ENCODE data around the gene HHLA2. TPM values are rescaled to one million over a fixed set of nuclear protein-coding genes. Genes with fewer than 3 reads are reported as not detected.
"Not testable (repeated sequence)": the region's sequence is repeated elsewhere in the genome, so short reads cannot be mapped to it uniquely, and the experiment has no call there.

Gene HHLA2
- 10 to 100 TPM in 1 of 2 experiments, 1 to 10 TPM in 1; 9.5 to 11.6 TPM for total RNA-seq

GRCh38 chr3:108296239-108296638 lies at the start of gene HHLA2:
TSS of gene HHLA2 (plus strand) at chr3:108296548. CDS start at chr3:108351814, 55,266 bp downstream.
- peak; percentile 35 for DNase-seq
- POLR2A ChIA-PET, result interaction anchor here (0.6 to 1.8 kb wide), 6 partner anchors 32 to 293 kb away, joined by 3 to 8 read pairs (median 4); partner anchors contain the start of genes CIP2A, DZIP3 and IFT57
- H3K4me1 Mint-ChIP-seq, result peaks cover 81% of the 10 kb centered on the region
- H3K9me3 Mint-ChIP-seq, result peaks cover 7% of the 10 kb centered on the region
- peak within 1 kb of the TSS; percentile 38 for H3K27ac Mint-ChIP-seq
- peaks cover 15% of the 10 kb centered on the region for H3K36me3 Mint-ChIP-seq (ENCODE audit: low read depth)
- no peaks in the 10 kb centered on the region for H3K27me3 Mint-ChIP-seq
- CTCF ChIA-PET, result no interaction called here
- peak within 1 kb of the TSS; percentile 54 for H3K4me3 Mint-ChIP-seq

GRCh38 chr3:108250626-108251025 lies 45.7 kb upstream of the HHLA2 start:
- Mint-ChIP-seq H3K27me3 (no peaks in the 10 kb centered on the region), H3K4me3 (no peak overlapping the region), H3K36me3 (ENCODE audit: low read depth) (peaks cover 4% of the 10 kb centered on the region), H3K4me1 (peaks cover 5% of the 10 kb centered on the region), H3K27ac (no peak overlapping the region), H3K9me3 (peaks cover 4% of the 10 kb centered on the region)
- POLR2A ChIA-PET, result no interaction called here
- DNase-seq, result no peak
- CTCF ChIA-PET, result no interaction called here

GRCh38 chr3:108251265-108251664 lies 45.1 kb upstream of the HHLA2 start:
- H3K27me3 Mint-ChIP-seq, result no peaks in the 10 kb centered on the region
- H3K9me3 Mint-ChIP-seq, result peaks cover 4% of the 10 kb centered on the region
- peaks cover 5% of the 10 kb centered on the region for H3K4me1 Mint-ChIP-seq
- ChIA-PET POLR2A (interaction anchor here (1.3 kb wide), 1 partner anchor 117 kb away, joined by 3 read pairs; no protein-coding TSS in a partner anchor), CTCF (no interaction called here)
- no peak for DNase-seq
- peaks cover 4% of the 10 kb centered on the region for H3K36me3 Mint-ChIP-seq (ENCODE audit: low read depth)
- H3K4me3 Mint-ChIP-seq, result no peak overlapping the region
- H3K27ac Mint-ChIP-seq, result no peak overlapping the region

- Mint-ChIP-seq H3K27ac (no peak overlapping the region), H3K4me3 (no peak overlapping the region), H3K4me1 (peaks cover 3% of the 10 kb centered on the region), H3K9me3 (peaks cover 4% of the 10 kb centered on the region), H3K27me3 (no peaks in the 10 kb centered on the region), H3K36me3 (ENCODE audit: low read depth) (peaks cover 4% of the 10 kb centered on the region)
- ChIA-PET POLR2A (interaction anchor here (1.3 kb wide), 1 partner anchor 118 kb away, joined by 3 read pairs; no protein-coding TSS in a partner anchor), CTCF (no interaction called here)
- DNase-seq, result no peak
These were observed 44.5 kb upstream of the HHLA2 start for GRCh38 chr3:108251844-108252243.

GRCh38 chr3:108255131-108255530 lies 41.2 kb upstream of the HHLA2 start:
- POLR2A ChIA-PET, result no interaction called here

GRCh38 chr3:108264534-108265298 lies 31.6 kb upstream of the HHLA2 start:
- H3K27ac Mint-ChIP-seq; DNase-seq; H3K36me3 Mint-ChIP-seq (ENCODE audit: low read depth); H3K27me3 Mint-ChIP-seq; H3K9me3 Mint-ChIP-seq; CTCF ChIA-PET; H3K4me3 Mint-ChIP-seq; POLR2A ChIA-PET; H3K4me1 Mint-ChIP-seq: not testable (repeated sequence)

More at GRCh38 chr3:108255131-108255530, 41.2 kb upstream of the HHLA2 start:
- H3K27me3 Mint-ChIP-seq, result no peaks in the 10 kb centered on the region
- no peak overlapping the region for H3K27ac Mint-ChIP-seq
- H3K4me1 Mint-ChIP-seq, result no peaks in the 10 kb centered on the region
- CTCF ChIA-PET, result interaction anchor here (0.6 kb wide), 1 partner anchor 23 kb away, joined by 4 read pairs; no protein-coding TSS in a partner anchor
- peaks cover 4% of the 10 kb centered on the region for H3K9me3 Mint-ChIP-seq
- no peak overlapping the region for H3K4me3 Mint-ChIP-seq
- DNase-seq, result no peak
- peaks cover 4% of the 10 kb centered on the region for H3K36me3 Mint-ChIP-seq (ENCODE audit: low read depth)

GRCh38 chr3:108268235-108268634 lies 28.1 kb upstream of the HHLA2 start:
- H3K9me3 Mint-ChIP-seq; CTCF ChIA-PET; H3K36me3 Mint-ChIP-seq (ENCODE audit: low read depth); H3K27me3 Mint-ChIP-seq; DNase-seq; POLR2A ChIA-PET; H3K4me3 Mint-ChIP-seq; H3K4me1 Mint-ChIP-seq; H3K27ac Mint-ChIP-seq: not testable (repeated sequence)

GRCh38 chr3:108271626-108272025 lies 24.7 kb upstream of the HHLA2 start:
- Mint-ChIP-seq H3K27me3 (peaks cover 1% of the 10 kb centered on the region), H3K4me3 (no peak overlapping the region), H3K4me1 (no peaks in the 10 kb centered on the region), H3K27ac (no peak overlapping the region), H3K36me3 (ENCODE audit: low read depth) (peaks cover 8% of the 10 kb centered on the region), H3K9me3 (peaks cover 13% of the 10 kb centered on the region)
- ChIA-PET POLR2A (interaction anchor here (0.6 kb wide), 1 partner anchor 29 kb away, joined by 3 read pairs; no protein-coding TSS in a partner anchor), CTCF (no interaction called here)
- no peak for DNase-seq

GRCh38 chr3:108279066-108279465 lies 17.3 kb upstream of the HHLA2 start:
- CTCF ChIA-PET, H3K4me3 Mint-ChIP-seq, H3K27ac Mint-ChIP-seq, H3K27me3 Mint-ChIP-seq, DNase-seq, POLR2A ChIA-PET, H3K4me1 Mint-ChIP-seq: not testable (repeated sequence)
- peaks cover 36% of the 10 kb centered on the region for H3K36me3 Mint-ChIP-seq (ENCODE audit: low read depth)
- H3K9me3 Mint-ChIP-seq, result peaks cover 39% of the 10 kb centered on the region

GRCh38 chr3:108280476-108280875 lies 15.9 kb upstream of the HHLA2 start:
- peaks cover 2% of the 10 kb centered on the region for H3K4me1 Mint-ChIP-seq
- peaks cover 4% of the 10 kb centered on the region for H3K27me3 Mint-ChIP-seq
- H3K36me3 Mint-ChIP-seq (ENCODE audit: low read depth), result peaks cover 31% of the 10 kb centered on the region
- H3K9me3 Mint-ChIP-seq, result peaks cover 35% of the 10 kb centered on the region
- no peak overlapping the region for H3K4me3 Mint-ChIP-seq
- ChIA-PET CTCF (no interaction called here), POLR2A (interaction anchor here (1.4 kb wide), 1 partner anchor 14 kb away, joined by 3 read pairs; no protein-coding TSS in a partner anchor)
- no peak for DNase-seq
- no peak overlapping the region for H3K27ac Mint-ChIP-seq

GRCh38 chr3:108281670-108282069 lies 14.7 kb upstream of the HHLA2 start:
- CTCF ChIA-PET, result no interaction called here
- H3K4me1 Mint-ChIP-seq, result peaks cover 2% of the 10 kb centered on the region
- H3K27ac Mint-ChIP-seq, result no peak overlapping the region
- H3K36me3 Mint-ChIP-seq (ENCODE audit: low read depth), result peaks cover 27% of the 10 kb centered on the region
- no peak for DNase-seq
- peaks cover 33% of the 10 kb centered on the region for H3K9me3 Mint-ChIP-seq
- POLR2A ChIA-PET, result interaction anchor here (1.4 kb wide), 1 partner anchor 13 kb away, joined by 3 read pairs; no protein-coding TSS in a partner anchor
- H3K4me3 Mint-ChIP-seq, result no peak overlapping the region
- peaks cover 2% of the 10 kb centered on the region for H3K27me3 Mint-ChIP-seq

GRCh38 chr3:108283006-108283405 lies 13.3 kb upstream of the HHLA2 start:
- Mint-ChIP-seq H3K36me3 (ENCODE audit: low read depth) (peaks cover 18% of the 10 kb centered on the region), H3K27me3 (peaks cover 2% of the 10 kb centered on the region), H3K4me1 (peaks cover 2% of the 10 kb centered on the region), H3K4me3 (no peak overlapping the region), H3K9me3 (peaks cover 24% of the 10 kb centered on the region), H3K27ac (no peak overlapping the region)
- DNase-seq, result no peak
- CTCF ChIA-PET, result no interaction called here
- POLR2A ChIA-PET, result no interaction called here

GRCh38 chr3:108283989-108284388 lies 12.4 kb upstream of the HHLA2 start:
- DNase-seq, result no peak
- ChIA-PET CTCF (no interaction called here), POLR2A (no interaction called here)
- H3K27me3 Mint-ChIP-seq, result peaks cover 2% of the 10 kb centered on the region
- H3K4me3 Mint-ChIP-seq, result no peak overlapping the region
- H3K36me3 Mint-ChIP-seq (ENCODE audit: low read depth), result peaks cover 10% of the 10 kb centered on the region
- peaks cover 2% of the 10 kb centered on the region for H3K4me1 Mint-ChIP-seq
- H3K27ac Mint-ChIP-seq, result no peak overlapping the region
- peaks cover 20% of the 10 kb centered on the region for H3K9me3 Mint-ChIP-seq

- CTCF ChIA-PET, result no interaction called here
- Mint-ChIP-seq H3K9me3 (peaks cover 13% of the 10 kb centered on the region), H3K27ac (no peak overlapping the region), H3K4me3 (no peak overlapping the region), H3K36me3 (ENCODE audit: low read depth) (peaks cover 5% of the 10 kb centered on the region), H3K27me3 (peaks cover 2% of the 10 kb centered on the region), H3K4me1 (peaks cover 2% of the 10 kb centered on the region)
- POLR2A ChIA-PET, result no interaction called here
- DNase-seq, result no peak
These were observed 11.2 kb upstream of the HHLA2 start for GRCh38 chr3:108285176-108285575.

Data from activated CD4-positive, alpha-beta memory T cell treated with anti-CD3 and anti-CD28 coated beads, Interleukin-2, amount 10 ng/mL, durations not matched to agents 7 days and 5 days (primary cell).